HCEC 1CT (cell line): ENCODE results near the gene CLEC2L.

ENCODE experiments used
- DNase-seq: peaks from one replicate; pipeline ENCODE4 v3.0.0-alpha.2; 2017

Gene CLEC2L

GRCh38 chr7:139580435-139580834 is 57.0 kb downstream of the CLEC2L start:
- no peak for DNase-seq

GRCh38 chr7:139582130-139582650 is 58.7 kb downstream of the CLEC2L start:
- DNase-seq = no peak

- no peak for DNase-seq
Measured at GRCh38 chr7:139582671-139583155, 59.2 kb downstream of the CLEC2L start.

- no peak for DNase-seq
Measured at GRCh38 chr7:139583826-139584553, 60.5 kb downstream of the CLEC2L start.

GRCh38 chr7:139585042-139585441 is 61.6 kb downstream of the CLEC2L start:
- no peak for DNase-seq

- DNase-seq = no peak
Measured at GRCh38 chr7:139586286-139586685, 62.8 kb downstream of the CLEC2L start.

GRCh38 chr7:139587535-139587934 is 64.0 kb downstream of the CLEC2L start:
- DNase-seq = no peak

GRCh38 chr7:139588632-139589031 is 65.1 kb downstream of the CLEC2L start:
- DNase-seq = peak; percentile 63

GRCh38 chr7:139589474-139589873 is 66.0 kb downstream of the CLEC2L start:
- DNase-seq = no peak

- DNase-seq = no peak
Measured at GRCh38 chr7:139591550-139592195, 68.2 kb downstream of the CLEC2L start.

- no peak for DNase-seq
Measured at GRCh38 chr7:139592801-139593461, 69.4 kb downstream of the CLEC2L start.

- DNase-seq = no peak
Measured at GRCh38 chr7:139594090-139594489, 70.6 kb downstream of the CLEC2L start.
